K562 (cell line): ENCODE results near the gene LIG3. TPM values are rescaled to one million over a fixed set of nuclear protein-coding genes. Genes with fewer than 3 reads are reported as not detected.

Experiments used
- FOXK2 ChIP-seq, 2 experiments: fragments of 450-650 bp; IDR thresholded peaks in 1 of 2; conservative IDR thresholded peaks in 1 of 2; 2 replicates each; pipeline ENCODE4 v1.6.1; 2016; ENCODE audit warnings: low read depth in 2 of 2, mild to moderate bottlenecking in 1 of 2
- ILK ChIP-seq: fragments of 450-650 bp; IDR thresholded peaks from 2 replicates; pipeline ENCODE4 v1.6.1; 2016; ENCODE audit warnings: missing genetic modification characterization, low read depth, mild to moderate bottlenecking, missing compliant biosample characterization, moderate library complexity, borderline replicate concordance
- NFIC ChIP-seq: fragments of 450-650 bp; IDR thresholded peaks from 2 replicates; pipeline ENCODE4 v1.6.1; 2017; ENCODE audit warnings: mild to moderate bottlenecking, inconsistent platforms
- TBP ChIP-seq: optimal IDR thresholded peaks from 2 replicates; pipeline ENCODE3; 2011; ENCODE audit warnings: low read depth, low read length, improper control_type of control experiment
- polyA plus RNA-seq, 8 experiments: library from polyadenylated mRNA; depleted of rRNA in 4 of 8; stranded (reverse) in 5 of 8; unstranded in 3 of 8; fragments of >200 nt; fragmentation: Nextera tagmentation in 2 of 8; fragmentation: Illumina TruSeq in 1 of 8; extraction: Ambion mirVana in 2 of 8; extraction: Trizol in 1 of 8; gene quantifications; 2 replicates each; pipeline versions ENCODE4 v1.2.1 to v1.2.3, GENCODE V29; 2011 to 2014; ENCODE audit warnings: inconsistent platforms in 1 of 8, missing spikeins in 1 of 8
- total RNA-seq, 7 experiments: library from RNA; depleted of rRNA in 6 of 7; stranded (reverse); fragments of >200 nt in 6 of 7; fragmentation: Illumina TruSeq in 2 of 7; extraction: Trizol in 2 of 7; gene quantifications; 2 replicates each; pipeline versions ENCODE4 v1.2.1 to v1.2.3, GENCODE V29; 2011 to 2021; ENCODE audit warnings: low replicate concordance in 1 of 7
- TF ChIP-seq, protein P1 (sequence below): sonication (generic); formaldehyde crosslinking; IDR thresholded peaks from 2 replicates; pipeline ENCODE4 v1.9.0; 2022; ENCODE audit warnings: mild to moderate bottlenecking, missing genetic modification reagents
- TF ChIP-seq, protein P2 (sequence below): fragments of 450-650 bp; conservative IDR thresholded peaks from 2 replicates; pipeline ENCODE4 v1.6.1; 2016; ENCODE audit warnings: missing genetic modification characterization, low read depth, mild to moderate bottlenecking, missing compliant biosample characterization, moderate library complexity

Gene LIG3
- total and polyA plus RNA-seq, 9 of the 15 experiments (the other 6 are each of a cell fraction or from before 2014, with no cell fraction given) = 7.6 to 75.0 (median 43.0) TPM

DNA sequence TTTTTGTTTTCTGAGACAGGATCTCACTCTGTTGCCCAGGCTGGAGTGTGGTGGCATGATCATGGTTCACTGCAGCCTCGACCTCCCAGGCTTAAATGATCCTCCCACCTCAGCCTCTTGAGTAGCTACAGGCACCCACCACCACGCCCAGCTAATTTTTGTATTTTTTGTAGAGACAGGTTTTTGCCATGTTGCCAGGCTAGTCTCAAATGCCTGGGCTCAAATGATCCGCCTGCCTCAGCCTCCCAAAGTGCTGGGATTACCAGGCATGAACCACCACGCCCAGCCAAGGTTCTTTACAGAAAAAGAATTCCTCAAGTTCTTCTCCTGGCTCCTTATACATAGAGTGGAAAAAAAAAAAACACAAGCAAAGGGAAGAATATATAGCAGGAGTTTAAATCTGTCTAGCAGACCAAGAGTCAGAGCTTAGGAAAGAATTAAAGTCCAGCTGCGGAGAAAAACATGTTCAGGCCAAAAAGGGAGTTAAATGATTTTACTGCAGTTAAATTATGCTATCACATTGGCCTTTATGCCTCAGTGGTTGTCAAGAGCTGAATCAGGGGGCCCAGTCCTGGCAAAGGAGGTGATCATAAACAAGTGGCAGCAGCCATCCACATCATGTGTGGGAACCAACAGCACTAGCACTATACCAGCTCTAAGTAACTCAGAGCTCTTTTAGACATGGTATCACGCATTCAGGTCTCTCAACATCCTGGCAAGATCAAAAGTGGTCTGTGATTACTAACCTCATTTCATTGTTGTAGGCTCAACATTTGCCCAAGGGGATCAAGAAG lies 39.3 kb downstream of the LIG3 start (continued):
- TF ChIP-seq, protein P1, sequence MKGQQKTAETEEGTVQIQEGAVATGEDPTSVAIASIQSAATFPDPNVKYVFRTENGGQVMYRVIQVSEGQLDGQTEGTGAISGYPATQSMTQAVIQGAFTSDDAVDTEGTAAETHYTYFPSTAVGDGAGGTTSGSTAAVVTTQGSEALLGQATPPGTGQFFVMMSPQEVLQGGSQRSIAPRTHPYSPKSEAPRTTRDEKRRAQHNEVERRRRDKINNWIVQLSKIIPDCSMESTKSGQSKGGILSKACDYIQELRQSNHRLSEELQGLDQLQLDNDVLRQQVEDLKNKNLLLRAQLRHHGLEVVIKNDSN (CRISPR knock-in tag) = no peak
- TF ChIP-seq ILK (tag) (no peak), NFIC (no peak), FOXK2 (conservative IDR thresholded peaks at IDR 0.05 in 1 of 2, IDR thresholded peaks at IDR 0.05 in 1 of 2; ENCODE audit: low read depth in 2 of 2) (no peak), TBP (no peak)
- TF ChIP-seq, protein P2, sequence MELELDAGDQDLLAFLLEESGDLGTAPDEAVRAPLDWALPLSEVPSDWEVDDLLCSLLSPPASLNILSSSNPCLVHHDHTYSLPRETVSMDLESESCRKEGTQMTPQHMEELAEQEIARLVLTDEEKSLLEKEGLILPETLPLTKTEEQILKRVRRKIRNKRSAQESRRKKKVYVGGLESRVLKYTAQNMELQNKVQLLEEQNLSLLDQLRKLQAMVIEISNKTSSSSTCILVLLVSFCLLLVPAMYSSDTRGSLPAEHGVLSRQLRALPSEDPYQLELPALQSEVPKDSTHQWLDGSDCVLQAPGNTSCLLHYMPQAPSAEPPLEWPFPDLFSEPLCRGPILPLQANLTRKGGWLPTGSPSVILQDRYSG (tag) = no peak
